Measurements from ENCODE around the gene KIZ.

GRCh38 chr20:21124190-21124589 is 1.7 kb upstream of the KIZ start:
- TF ChIP-seq EZH2 (IDR thresholded peaks at IDR 0.05; ENCODE audit: low read length, unreplicated experiment) (no peak), CTCF (conservative IDR thresholded peaks at IDR 0.05; ENCODE audit: low read depth, low read length) (no peak), EZH2phosphoT487 (IDR thresholded peaks at IDR 0.05; ENCODE audit: borderline replicate concordance, low read length) (no peak)
